NCI-H748 (cell line): ENCODE results near the gene MORN4.
"Not testable (repeated sequence)": the region's sequence is repeated elsewhere in the genome, so short reads cannot be mapped to it uniquely, and the experiment has no call there.

Experiments used
- DNase-seq: peaks from one replicate; lab custom pipeline; 2025; ENCODE audit not compliant: unreplicated experiment; lab: John Stamatoyannopoulos, UW

MORN4 gene

DNA sequence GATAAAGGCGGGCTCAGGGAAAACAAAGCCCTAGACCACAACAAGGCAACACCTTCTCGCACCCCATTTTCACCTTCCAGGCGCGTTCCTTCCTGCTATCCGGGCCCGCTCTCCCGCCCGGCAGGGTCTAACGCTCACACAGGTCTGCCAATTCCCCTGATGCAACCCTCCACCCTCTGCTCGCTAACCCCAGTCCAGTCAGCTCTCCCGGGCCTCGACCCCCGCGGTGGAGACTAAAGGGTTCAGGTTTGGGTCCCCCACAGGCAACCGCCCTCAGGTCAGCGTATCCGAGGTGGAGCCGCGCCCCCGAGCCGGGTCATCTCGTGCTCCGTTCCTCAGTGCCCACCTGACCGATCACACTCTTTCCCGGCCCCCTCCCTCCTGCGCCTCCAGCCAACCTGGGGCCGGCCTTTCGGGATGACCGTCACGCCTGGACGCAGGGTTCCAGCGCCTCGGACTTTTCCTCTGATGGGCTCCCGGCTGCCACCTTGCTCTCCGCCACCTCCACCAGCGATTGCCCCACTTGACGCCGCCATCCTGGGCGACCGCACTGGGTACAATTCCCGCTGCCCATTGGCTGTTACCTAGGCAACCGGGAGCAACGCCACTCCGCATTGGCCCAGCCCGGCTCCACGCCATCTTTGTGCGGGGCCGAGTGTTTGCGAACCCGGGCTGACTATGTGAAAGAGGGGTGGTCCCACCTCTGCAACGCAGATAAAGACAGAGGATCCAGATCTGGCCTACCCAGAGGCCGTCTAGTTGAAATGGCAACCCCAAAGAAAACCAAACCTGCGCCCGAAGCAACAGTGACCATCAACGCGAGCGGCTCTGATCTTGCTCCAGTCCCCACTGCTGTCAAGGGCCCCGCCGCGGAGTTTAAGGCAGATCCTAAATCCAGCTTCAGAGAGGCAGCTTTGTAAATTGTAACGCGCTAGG is at the start of gene MORN4:
MORN4 (minus strand) TSS at position 552 of the 936 bp plus-strand sequence. CDS start 13,847 bp downstream, outside the sequence.
- DNase-seq: peak; percentile 93

DNA sequence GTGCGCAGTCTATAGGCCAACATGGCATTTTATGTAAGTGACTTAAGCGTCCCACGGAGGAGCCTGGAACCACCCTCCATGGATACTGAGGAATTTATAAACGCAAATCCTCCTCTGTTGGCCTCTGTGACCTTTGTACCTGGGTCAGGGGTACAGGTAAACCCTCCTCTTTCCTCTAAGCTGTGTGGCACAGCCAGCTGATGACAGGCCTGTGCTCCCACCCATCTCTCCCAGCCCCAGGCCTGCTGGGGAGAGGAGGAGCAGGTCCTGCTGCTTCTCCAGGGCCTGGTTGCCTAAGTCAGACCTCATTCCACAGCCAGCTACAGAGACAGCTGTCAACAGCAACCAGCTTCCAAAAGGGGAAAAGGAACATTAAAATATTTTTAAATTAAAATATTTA is 48.7 kb upstream of the MORN4 start:
- no peak for DNase-seq

DNA sequence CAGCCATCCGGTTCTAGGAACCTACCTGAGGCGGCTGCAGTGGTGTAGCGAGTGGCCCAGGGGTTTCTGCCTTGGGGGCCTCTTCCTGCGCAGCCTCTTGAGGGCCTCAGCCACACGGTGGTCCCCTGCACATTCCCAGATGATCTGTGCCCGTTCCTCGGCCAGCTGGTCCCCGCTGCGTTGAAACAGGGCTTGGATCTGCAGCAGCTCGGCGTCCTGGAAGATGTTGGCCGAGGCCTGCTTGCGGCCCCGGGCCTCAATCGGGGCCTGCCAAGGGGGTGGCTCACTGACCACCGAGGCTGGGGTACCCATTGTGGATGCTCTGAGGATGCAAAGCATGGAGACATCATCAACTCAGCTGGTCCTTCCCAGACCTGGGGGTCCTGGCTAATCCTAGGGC is 46.3 kb upstream of the MORN4 start:
- DNase-seq: no peak

DNA sequence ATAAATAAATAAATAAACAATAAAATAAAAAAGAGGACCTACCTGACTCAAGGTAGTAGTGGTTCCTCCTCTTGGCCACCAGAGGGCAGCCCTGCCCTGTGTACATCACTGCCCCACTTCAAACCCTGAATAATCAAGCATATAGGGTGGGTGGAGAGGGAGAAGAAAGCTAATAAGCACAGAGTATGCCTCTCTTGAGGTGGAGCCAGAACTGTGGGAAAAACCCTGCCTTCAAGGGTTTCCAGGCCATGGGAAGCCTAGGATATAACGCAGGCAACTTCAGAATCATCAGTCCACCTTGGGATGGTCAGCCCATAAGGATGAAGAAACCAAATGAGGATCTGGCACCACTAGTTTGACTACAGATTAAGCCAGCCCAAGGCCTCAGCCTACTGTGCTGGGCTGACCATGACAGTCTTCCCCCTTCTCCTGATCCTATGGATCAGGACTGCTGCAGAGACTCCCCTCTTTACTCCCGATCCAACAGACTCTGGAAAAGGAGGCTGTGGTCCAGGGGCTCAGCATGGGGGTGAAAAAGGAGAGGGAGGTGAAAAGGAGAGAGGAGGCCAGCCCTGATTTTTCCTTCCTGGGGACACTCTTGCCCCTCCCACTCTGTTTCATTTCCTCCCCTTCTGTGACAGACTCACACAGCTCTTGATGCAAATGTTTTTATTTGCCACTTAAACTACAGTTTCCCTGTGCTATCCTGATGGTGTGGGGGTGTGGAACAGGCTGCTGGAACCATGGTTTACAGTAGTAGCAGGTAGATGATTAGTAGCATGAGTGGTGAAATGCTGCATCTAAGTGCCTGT is 43.7 kb upstream of the MORN4 start:
- peak; percentile 47 for DNase-seq

DNA sequence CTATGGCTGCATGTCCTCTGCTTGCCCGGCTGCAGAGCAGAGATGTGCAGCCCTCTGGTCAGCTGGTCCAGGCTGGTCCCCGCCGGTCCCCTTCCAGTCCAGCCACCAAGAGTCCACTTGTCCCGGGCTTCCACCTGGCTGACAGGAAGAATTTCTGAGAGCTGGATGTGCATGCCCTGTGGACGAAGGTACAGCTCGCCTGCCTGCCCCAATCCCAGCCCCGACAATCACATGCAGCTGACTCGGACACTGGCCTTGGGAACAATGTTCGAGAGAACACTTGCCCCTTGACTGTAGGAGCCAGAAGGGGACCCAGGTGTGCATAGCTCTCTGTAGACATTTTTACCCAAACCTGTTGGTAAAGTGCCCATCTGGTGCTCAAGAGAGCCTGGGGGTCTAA is 41.9 kb upstream of the MORN4 start:
- no peak for DNase-seq

DNA sequence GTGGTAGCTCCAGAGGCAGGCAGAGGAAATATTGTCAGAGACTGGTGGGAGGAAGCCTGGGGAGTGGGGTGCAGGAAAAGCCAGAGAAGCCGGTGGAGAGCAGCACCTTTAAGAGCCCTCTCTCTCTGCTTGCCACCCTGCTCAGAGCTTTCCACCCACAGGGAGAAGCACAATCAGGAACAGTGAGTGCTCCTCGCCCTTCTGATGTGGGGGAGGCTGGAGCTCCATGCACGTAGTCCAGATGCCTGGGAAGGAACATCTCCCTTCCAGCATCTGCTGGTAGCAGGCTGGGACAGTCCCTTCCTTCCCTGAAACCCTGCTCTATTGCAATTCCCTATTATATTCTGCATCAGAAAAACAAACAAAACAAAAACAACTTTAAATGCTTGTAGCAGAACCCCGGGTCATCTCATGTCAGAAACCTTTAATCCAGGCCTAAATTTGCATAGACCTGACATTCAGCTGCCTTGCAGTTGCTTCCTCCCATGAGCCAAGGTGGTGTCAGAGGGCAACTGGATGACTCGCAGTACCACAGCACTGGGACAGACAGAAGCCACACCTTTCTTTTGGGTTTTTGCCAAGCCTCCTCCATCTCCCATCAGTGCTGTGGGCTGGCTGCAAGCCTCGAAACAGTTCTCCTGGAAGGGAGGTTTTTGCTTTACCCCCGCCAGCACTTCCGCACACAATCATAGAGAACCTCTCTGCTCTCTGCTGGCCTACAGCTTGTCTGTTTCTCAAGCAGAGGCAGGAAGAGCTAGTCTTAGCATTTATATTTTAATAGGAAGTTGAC is 40.6 kb upstream of the MORN4 start:
- no peak for DNase-seq

DNA sequence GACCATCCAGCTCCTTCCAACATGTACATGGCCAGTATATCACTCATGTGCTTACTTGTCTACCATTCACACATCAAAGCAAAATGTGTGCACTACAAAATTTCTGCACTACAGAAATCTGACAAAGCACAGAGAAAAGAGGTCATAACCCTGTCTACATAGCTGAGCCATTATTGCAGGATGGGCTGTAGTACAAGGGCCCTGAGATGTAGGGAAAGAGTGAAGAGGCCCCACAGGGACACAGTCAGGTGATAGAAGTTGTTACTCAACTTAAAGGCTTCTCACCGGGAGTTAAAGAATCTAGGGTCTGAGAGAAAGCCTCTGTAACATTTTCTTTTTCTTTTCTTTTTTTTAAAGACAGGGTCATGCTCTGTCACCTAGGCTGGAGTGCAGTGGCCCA is 36.3 kb upstream of the MORN4 start:
- no peak for DNase-seq

DNA sequence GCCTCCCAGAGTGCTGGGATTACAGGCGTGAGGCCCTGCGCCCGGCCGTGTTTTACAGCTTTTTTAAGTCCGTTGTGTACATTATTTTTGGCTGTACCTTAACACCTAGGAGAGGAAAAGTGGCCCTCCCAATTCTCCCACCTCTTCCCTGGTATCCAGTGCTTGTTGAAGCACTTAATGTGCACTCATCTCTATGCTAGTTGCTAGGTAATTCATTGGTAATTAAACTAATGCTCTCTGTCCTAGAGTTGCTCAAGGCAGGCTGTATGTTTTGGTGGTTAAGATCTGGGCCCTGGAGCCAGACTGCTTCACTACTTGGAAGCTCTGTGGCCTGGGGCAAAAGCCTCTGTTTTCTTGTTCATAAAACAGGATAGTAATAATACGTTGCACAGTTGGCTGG is 34.2 kb upstream of the MORN4 start:
- no peak for DNase-seq

DNA sequence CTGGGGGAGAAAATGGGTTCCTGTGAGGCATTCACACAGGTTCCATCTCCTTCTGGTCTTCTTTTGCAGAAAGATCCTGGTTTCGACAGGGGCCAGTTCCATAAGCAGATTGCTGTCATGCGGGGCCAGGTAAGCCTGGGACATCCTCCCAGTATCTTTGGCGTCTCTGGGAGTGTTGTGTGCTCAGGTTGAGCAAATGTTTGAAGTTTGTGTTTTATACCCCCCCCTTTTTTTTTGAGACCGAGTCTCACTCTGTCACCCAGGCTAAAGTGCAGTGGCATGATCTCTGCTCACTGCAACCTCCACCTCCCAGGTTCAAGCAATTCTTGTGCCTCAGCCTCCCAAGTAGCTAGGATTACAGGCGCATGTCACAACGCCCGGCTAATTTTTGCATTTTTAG is 33.7 kb upstream of the MORN4 start:
- DNase-seq: no peak

DNA sequence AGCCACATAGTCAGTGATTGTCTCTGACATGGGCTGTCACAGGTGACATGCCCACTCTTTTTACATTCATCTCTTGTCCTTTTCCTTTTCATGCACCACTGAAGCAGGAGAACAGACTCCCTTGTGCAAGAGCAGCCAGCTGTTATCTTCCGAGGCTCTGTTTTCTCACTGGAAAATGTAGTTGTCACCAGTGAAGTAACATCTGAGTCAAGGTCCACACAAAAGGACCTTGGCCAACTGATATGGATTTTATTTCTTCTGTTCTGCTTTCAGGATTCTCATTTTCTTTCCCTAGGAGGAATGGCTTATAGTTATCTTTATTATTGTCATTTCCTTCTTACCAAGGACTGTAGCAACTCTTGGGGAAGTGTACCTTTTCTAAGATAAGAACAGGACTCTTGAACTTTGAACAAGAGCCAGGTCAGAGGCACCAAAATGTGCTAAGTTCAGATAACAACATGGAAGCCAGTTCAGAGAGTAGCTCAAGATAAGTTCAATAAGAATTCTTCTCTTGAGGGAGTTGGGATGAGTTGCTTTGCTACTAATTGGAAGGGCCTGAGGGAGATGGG is 31.1 kb upstream of the MORN4 start:
- DNase-seq: no peak

DNA sequence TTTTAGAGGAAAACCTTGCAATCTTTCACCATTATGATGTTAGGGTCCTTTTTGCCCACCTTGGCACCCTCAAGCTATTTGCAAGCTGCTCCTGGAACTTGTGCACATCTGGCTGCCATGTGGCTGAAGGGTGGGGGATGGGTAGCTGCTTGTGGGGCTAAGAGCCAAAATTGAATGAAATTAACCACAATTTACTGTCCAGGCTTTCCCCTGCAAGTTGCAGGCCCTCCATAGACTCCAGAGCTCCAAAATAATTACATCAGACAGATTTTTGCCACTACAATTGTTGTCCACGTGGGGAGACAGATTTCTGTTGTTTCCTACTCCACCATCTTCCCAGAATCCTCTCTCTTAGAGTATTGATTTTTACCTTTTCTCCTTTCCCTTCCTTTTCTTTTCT is 26.3 kb upstream of the MORN4 start:
- DNase-seq: no peak

DNA sequence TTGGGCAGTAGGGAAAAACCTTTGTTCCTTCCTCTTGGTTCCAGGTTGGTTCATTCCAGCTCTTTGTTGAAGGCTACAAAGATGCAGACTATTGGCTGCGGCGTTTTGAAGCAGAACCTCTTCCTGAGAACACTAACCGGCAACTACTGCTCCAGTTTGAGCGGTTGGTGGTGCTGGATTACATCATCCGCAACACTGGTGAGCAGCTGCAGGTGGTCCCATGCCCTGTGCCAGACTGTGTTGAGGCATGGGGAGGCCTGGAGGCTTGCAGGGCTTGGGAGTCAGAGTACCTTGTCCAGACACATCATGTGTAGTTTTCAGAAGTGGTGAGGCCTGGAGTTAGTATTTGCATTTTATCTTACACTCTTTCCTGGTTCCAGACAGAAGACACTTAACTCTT is 23.5 kb upstream of the MORN4 start:
- no peak for DNase-seq

DNA sequence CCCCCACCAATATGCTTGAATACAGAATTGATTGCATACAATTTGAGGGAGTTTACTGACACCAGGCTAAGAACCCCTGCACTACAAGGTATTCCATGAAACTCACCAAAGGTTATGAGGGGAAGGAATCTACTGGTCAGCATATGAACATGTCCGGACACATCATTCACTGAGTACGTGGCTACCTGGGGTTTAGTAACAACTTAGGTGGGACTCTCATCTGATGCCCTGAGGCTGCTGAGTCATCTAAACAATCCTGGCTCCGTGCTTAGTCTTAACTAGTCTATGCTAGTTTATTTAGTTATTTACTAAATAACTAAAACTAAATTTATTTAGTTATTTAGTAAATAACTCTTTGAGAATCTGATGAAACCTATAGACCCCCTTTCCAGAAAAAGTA is 18.5 kb upstream of the MORN4 start:
- DNase-seq: no peak

DNA sequence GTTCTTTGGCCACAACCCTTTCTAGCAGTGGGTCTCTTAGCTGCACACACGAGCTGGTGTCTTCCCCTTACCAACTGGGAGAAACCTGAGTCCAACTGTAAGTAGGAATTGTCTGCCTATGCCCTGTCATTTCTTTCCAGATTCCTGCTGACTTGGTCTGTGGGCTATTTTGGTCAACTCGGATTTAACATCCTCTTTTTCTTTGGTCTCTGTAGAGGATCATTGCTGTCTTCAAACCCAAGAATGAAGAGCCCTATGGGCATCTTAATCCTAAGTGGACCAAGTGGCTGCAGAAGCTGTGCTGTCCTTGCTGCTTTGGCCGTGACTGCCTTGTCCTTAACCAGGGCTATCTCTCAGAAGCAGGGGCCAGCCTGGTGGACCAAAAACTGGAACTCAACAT is 17.4 kb upstream of the MORN4 start:
- DNase-seq: no peak

DNA sequence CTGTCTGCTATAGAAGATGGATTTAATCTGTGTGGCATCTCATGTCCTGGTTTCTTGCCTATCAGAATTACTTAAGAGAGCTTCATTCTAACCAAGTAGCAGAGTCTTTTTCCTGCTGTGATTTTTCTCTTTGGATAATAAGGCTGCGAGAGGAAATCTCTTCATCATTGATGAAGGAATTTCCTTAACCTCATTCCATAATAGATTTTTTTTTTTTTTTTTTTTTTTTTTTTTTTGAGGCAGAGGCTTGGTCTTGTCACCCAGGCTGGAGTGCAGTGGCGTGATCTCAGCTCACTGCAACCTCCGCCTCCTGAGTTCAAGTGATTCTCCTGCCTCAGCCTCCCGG is 16.1 kb upstream of the MORN4 start:
- not testable (repeated sequence) for DNase-seq

DNA sequence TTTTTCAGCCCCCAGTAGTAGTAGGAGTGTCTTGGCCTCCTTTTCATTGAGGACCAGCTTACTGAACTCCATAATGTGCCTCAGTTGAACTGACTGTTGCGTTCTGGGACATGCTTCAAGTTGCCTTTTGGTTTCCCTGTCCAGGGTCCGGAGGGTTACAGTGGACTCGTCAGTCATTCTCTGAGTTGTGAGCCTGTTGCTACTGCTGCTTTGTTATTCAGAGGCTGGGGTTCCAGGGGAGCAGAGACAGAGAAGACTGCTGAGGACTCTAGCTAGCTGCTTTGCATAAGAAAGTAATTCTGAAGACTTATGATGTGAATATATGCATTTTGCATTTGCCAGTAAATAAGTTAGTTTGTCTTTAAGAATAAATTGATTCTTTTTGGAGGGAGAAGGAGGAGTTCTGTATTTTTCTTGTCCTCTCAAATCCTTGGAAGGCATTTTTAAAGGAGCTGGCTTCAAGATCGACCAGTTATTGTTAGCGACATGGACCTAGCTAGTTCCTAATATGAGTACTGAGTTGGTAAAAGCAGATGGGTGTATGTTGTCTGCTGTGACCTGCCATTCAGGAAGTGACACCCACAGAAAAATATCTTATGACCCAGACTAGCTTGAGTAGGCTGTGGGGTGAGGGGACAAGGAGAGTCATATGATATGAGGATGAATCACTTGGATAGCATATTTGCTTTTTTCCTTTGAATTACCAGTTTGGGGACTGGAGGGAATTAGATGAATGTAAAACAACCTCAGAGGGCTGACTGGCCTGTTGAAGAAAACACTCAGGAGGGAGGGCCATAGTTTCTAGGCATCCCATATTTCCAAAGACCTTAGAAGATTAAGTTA is 15.5 kb upstream of the MORN4 start:
- no peak for DNase-seq

DNA sequence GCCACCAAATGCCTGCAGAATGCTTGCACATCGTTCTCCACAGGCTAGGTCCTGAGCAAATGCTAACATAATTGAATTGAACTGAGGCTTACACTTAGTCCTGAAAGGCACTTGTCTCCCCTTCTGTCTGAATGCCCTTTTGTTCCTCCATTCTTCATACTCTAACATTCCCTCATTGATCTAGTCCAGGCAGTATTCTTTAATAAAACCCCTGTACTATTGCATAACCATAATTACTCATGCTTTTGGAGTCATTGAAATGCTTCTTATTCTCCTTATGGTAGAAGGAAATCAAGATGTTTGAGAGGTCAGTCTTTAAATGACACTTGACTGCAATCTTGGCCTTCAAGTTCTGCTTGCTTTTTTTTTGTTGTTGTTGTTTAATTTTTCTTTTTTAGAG is 14.3 kb upstream of the MORN4 start:
- no peak for DNase-seq

DNA sequence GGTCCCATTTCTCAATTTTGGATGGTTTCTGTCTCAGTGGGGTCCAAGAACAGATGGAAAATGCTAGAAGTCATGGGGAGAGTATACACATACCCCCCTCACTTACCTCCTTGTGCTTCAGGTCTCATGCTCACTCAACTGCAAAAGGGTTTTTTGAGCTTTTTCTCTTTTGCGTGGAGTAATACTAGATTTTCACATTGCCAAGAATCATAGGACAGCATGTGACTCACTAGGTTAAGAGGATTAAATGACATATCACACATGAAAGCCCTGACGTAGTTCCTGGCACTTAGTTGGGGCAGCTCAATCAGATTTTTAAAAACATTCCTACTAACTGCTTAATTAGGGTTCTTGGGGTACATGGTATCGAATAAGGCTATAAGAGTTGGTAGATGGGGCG is 11.6 kb upstream of the MORN4 start:
- no peak for DNase-seq

DNA sequence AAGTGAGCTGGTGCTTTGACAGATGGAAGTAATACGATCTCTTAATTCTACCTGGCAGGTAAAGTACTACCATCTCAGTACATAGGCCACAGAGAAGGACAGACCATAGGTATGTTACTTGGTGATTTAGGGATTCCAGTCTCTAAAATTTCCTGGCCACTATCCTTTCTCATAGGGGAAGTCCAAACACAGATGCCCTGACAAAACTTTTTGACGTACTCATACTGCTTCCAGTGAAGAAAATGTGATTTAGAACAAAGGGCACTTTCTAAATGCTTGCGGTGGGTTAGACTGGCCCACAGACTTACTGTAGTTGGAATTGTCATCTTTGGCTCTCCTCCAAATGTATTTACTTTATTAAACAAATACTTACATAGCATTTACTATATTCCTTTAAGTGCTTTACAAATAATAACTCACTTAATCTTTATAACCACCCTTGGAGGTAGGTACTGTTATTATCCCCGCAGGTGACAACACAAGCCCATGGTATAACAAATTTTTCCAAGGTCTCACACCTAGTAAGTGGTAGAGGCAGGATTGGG is 10.2 kb upstream of the MORN4 start:
- peak; percentile 25 for DNase-seq
